Endothelial cell of umbilical vein (primary cell): ENCODE data around the gene ETFA. TPM values are rescaled to one million over a fixed set of nuclear protein-coding genes. Genes with fewer than 3 reads are reported as not detected.

ENCODE experiments used
- BruUV-seq: library from RNA; stranded (reverse); fragments of 400-500 nt; replicated peaks from 2 replicates; lab custom pipeline; 2021; lab: Mats Ljungman, UMichigan
- CTCF ChIA-PET: fragments of 300-600, 350-600 bp; sonication (Branson Sonifier 250); formaldehyde crosslinking; loops from one replicate; lab custom pipeline; 2021; ENCODE audit warnings: antibody characterized with exemption, inconsistent platforms; lab: Charles Lee
- POLR2A ChIA-PET: fragments of 300-600, 350-600 bp; sonication (Branson Sonifier 250); formaldehyde crosslinking; loops from one replicate; lab custom pipeline; 2021; ENCODE audit warnings: antibody characterized with exemption, inconsistent platforms; lab: Charles Lee
- DNase-seq: peaks from one replicate; pipeline ENCODE4 v3.0.0-alpha.2; 2011; ENCODE audit warnings: low read depth, low spot score
- FAIRE-seq: peaks from 2 replicates; lab custom pipeline; 2011; peaks lifted over from hg19 to GRCh38; lab: Jason Lieb, UNC
- H2AFZ ChIP-seq: 2 replicates; pipeline ENCODE4 v1.6.0; 2012; ENCODE audit warnings: low read depth, low read length, control low read depth, inconsistent platforms
- H3K27ac ChIP-seq: 2 replicates; pipeline ENCODE4 v1.5.1; 2011; ENCODE audit warnings: low read depth, mild to moderate bottlenecking, control low read depth, low read length, moderate library complexity; ENCODE audit not compliant: insufficient read depth
- H3K27me3 ChIP-seq, 2 experiments: 2 replicates each; pipeline versions ENCODE4 v1.6.0 to v1.6.1; 2011; ENCODE audit warnings: low read length in 2 of 2, mixed read lengths in 1 of 2; ENCODE audit not compliant: control insufficient read depth in 2 of 2, insufficient read depth in 2 of 2
- H3K36me3 ChIP-seq, 2 experiments: 2 replicates in 1 of 2; 3 replicates in 1 of 2; pipeline ENCODE4 v1.5.1; 2011; ENCODE audit warnings: low read length in 2 of 2, mild to moderate bottlenecking in 1 of 2, moderate library complexity in 1 of 2; ENCODE audit not compliant: control insufficient read depth in 2 of 2, insufficient read depth in 2 of 2; ENCODE audit errors: extremely low read depth in 1 of 2
- H3K4me1 ChIP-seq: 3 replicates; pipeline ENCODE4 v1.5.1; 2011; ENCODE audit warnings: mild to moderate bottlenecking, low read length; ENCODE audit not compliant: control insufficient read depth, insufficient read depth; ENCODE audit errors: extremely low read depth
- H3K4me2 ChIP-seq: 2 replicates; pipeline ENCODE4 v1.6.1; 2011; ENCODE audit warnings: low read length, control low read depth, mixed read lengths; ENCODE audit not compliant: insufficient read depth
- H3K4me3 ChIP-seq, 3 experiments: fragments of 200-600 bp in 1 of 3; sonication (generic), shearing (Covaris generic) in 1 of 3; replicated peaks in 1 of 3; 2 replicates each; pipeline ENCODE4 v1.5.1; 2011 to 2016; ENCODE audit warnings: control low read depth in 3 of 3, low read length in 3 of 3, mild to moderate bottlenecking in 2 of 3, inconsistent platforms in 1 of 3, low read depth in 1 of 3, moderate library complexity in 1 of 3; ENCODE audit not compliant: insufficient read depth in 1 of 3
- H3K79me2 ChIP-seq: 2 replicates; pipeline ENCODE4 v1.6.0; 2012; ENCODE audit warnings: low read length, inconsistent platforms; ENCODE audit not compliant: control insufficient read depth, insufficient read depth
- H3K9ac ChIP-seq: replicated peaks from 2 replicates; pipeline ENCODE3; 2011; ENCODE audit warnings: low read length, control low read depth; ENCODE audit not compliant: insufficient read depth; ENCODE audit errors: extremely low read depth
- H3K9me1 ChIP-seq: replicated peaks from 3 replicates; pipeline ENCODE4 v1.6.0; 2011; ENCODE audit warnings: mild to moderate bottlenecking, low read length; ENCODE audit not compliant: control insufficient read depth, insufficient read depth; ENCODE audit errors: extremely low read depth
- H3K9me3 ChIP-seq: replicated peaks from 2 replicates; pipeline ENCODE4 v1.5.1; 2012; ENCODE audit warnings: low read length, inconsistent platforms; ENCODE audit not compliant: control insufficient read depth, insufficient read depth
- H4K20me1 ChIP-seq: replicated peaks from 2 replicates; pipeline ENCODE3; 2011; ENCODE audit warnings: mild to moderate bottlenecking, low read length; ENCODE audit not compliant: control insufficient read depth, insufficient read depth; ENCODE audit errors: extremely low read depth
- CTCF ChIP-seq, 2 donors: IDR thresholded peaks; 1 replicate in 1 of 2; 2 replicates in 1 of 2; pipeline ENCODE4 v1.5.1; 2011; ENCODE audit warnings: low read length in 2 of 2, mild to moderate bottlenecking in 2 of 2, moderate library complexity in 2 of 2, control low read depth in 1 of 2, inconsistent platforms in 1 of 2, low read depth in 1 of 2; ENCODE audit not compliant: insufficient read depth in 1 of 2; ENCODE audit errors: extremely low read depth in 1 of 2
- EZH2 ChIP-seq: IDR thresholded peaks from 2 replicates; pipeline ENCODE4 v1.6.1; 2012; ENCODE audit warnings: borderline replicate concordance, low read depth, mild to moderate bottlenecking, moderate library complexity, low read length, inconsistent platforms; ENCODE audit not compliant: severe bottlenecking
- FOS ChIP-seq: IDR thresholded peaks from 2 replicates; pipeline ENCODE4 v1.6.1; 2011; ENCODE audit warnings: mild to moderate bottlenecking, low read length, moderate library complexity, borderline replicate concordance; ENCODE audit not compliant: insufficient read depth
- GATA2 ChIP-seq: IDR thresholded peaks from 2 replicates; pipeline ENCODE4 v1.7.0; 2011; ENCODE audit warnings: low read depth, mild to moderate bottlenecking, moderate library complexity, mixed read lengths, low read length; ENCODE audit not compliant: insufficient read length, insufficient read depth
- JUN ChIP-seq: IDR thresholded peaks from 2 replicates; pipeline ENCODE4 v1.6.1; 2011; ENCODE audit warnings: borderline replicate concordance, low read depth; ENCODE audit not compliant: insufficient read length, insufficient read depth
- MAX ChIP-seq: IDR thresholded peaks from 2 replicates; pipeline ENCODE4 v1.6.1; 2011; ENCODE audit not compliant: insufficient read depth, insufficient read length
- MYC ChIP-seq: IDR thresholded peaks from one replicate; pipeline ENCODE4 v1.6.1; 2011; ENCODE audit warnings: mild to moderate bottlenecking, low read depth, low read length
- POLR2A ChIP-seq: IDR thresholded peaks from 2 replicates; pipeline ENCODE4 v1.6.1; 2012; ENCODE audit warnings: low read depth, mild to moderate bottlenecking, control low read depth, low read length
- POLR2AphosphoS5 ChIP-seq: IDR thresholded peaks from 2 replicates; pipeline ENCODE4 v1.6.1; 2012; ENCODE audit warnings: low read depth, mild to moderate bottlenecking, control low read depth, low read length, moderate library complexity; ENCODE audit not compliant: insufficient read depth
- dilution Hi-C: fragments of 300-500 bp; cut with MboI; formaldehyde crosslinking; loops from one replicate; pipeline ENCODE4 v1.15.0; 2019; ENCODE audit warnings: low sequenced_read_pairs; ENCODE audit not compliant: extremely low pct_ligation_motif_present
- intact Hi-C: fragments of 100-400 bp; cut with micrococcal nuclease; formaldehyde crosslinking; loops from one replicate; pipeline ENCODE4 v1.10.0; 2022
- polyA plus RNA-seq, 4 experiments: library from polyadenylated mRNA; depleted of rRNA in 3 of 4; stranded (reverse) in 3 of 4; unstranded in 1 of 4; fragments of >200 nt; gene quantifications; 2 replicates each; pipeline versions ENCODE4 v1.2.1 to v1.2.3, GENCODE V29; 2011 to 2012; ENCODE audit warnings: missing spikeins in 1 of 4
- total RNA-seq: library from RNA; stranded (reverse); gene quantifications from 2 replicates; pipeline ENCODE4 v1.2.3, GENCODE V29; 2021

The ETFA gene
- total and polyA plus RNA-seq, 2 donors (not counting 3 experiments of a cell fraction or from before 2014, with no cell fraction given): 102 to 116 TPM

GRCh38 chr15:76342058-76342381 lies 30.8 kb upstream of the ETFA start:
- Histone ChIP-seq H3K27me3 (peaks cover 88 to 100% of the 10 kb centered on the region in 2 experiments), H2AFZ (no peak overlapping the region), H3K9me1 (no peaks in the 10 kb centered on the region), H3K9me3 (no peaks in the 10 kb centered on the region), H3K9ac (no peak overlapping the region), H3K79me2 (no peaks in the 10 kb centered on the region), H3K4me1 (peaks cover 23% of the 10 kb centered on the region), H3K36me3 (no peaks in the 10 kb centered on the region), H3K4me2 (no peak overlapping the region), H4K20me1 (no peaks in the 10 kb centered on the region), H3K27ac (no peak overlapping the region), H3K4me3 (no peak overlapping the region)
- DNase-seq (no peak), FAIRE-seq (no peak)
- intact Hi-C loops (loop anchor here (10.0 kb wide), 1 partner anchor 523 kb away; no protein-coding TSS in a partner anchor), dilution Hi-C loops (no loop called here)
- TF ChIP-seq GATA2 (no peak), EZH2 (peak; percentile 91)
- ChIA-PET POLR2A (no interaction called here), CTCF (interaction anchor here (1.0 kb wide), 1 partner anchor 12 kb away, joined by 4 read pairs; no protein-coding TSS in a partner anchor)
- no TSS peak for BruUV-seq

GRCh38 chr15:76341366-76342057 lies 30.2 kb upstream of the ETFA start:
- no peaks in the 10 kb centered on the region for H3K36me3 ChIP-seq
- no peaks in the 10 kb centered on the region for H3K79me2 ChIP-seq
- H3K4me3 ChIP-seq: no peak overlapping the region
- H4K20me1 ChIP-seq: no peaks in the 10 kb centered on the region
- CTCF ChIA-PET: interaction anchor here (1.0 kb wide), 1 partner anchor 11 kb away, joined by 4 read pairs; no protein-coding TSS in a partner anchor
- H3K4me2 ChIP-seq: no peak overlapping the region
- peaks cover 22% of the 10 kb centered on the region for H3K4me1 ChIP-seq
- no peak overlapping the region for H3K9ac ChIP-seq
- dilution Hi-C loops: no loop called here
- BruUV-seq: no TSS peak
- intact Hi-C loops: loop anchor here (10.0 kb wide), 1 partner anchor 523 kb away; no protein-coding TSS in a partner anchor
- no peaks in the 10 kb centered on the region for H3K9me3 ChIP-seq
- no peak overlapping the region for H3K27ac ChIP-seq
- FAIRE-seq (no peak), DNase-seq (no peak)
- H3K27me3 ChIP-seq: peaks cover 86 to 100% of the 10 kb centered on the region in 2 experiments
- H2AFZ ChIP-seq: no peak overlapping the region
- POLR2A ChIA-PET: no interaction called here
- H3K9me1 ChIP-seq: no peaks in the 10 kb centered on the region
- TF ChIP-seq MYC: no peak
- no peak for TF ChIP-seq POLR2A
- TF ChIP-seq MAX: no peak
- no peak for TF ChIP-seq CTCF (IDR thresholded peaks at IDR 0.05; ENCODE audit: extremely low read depth in 1 of 2, insufficient read depth in 1 of 2, low read depth in 1 of 2, low read length in 2 of 2)
- TF ChIP-seq EZH2: no peak
- TF ChIP-seq POLR2AphosphoS5: no peak
- no peak for TF ChIP-seq FOS
- TF ChIP-seq GATA2: no peak
- TF ChIP-seq JUN: no peak
